SU-DHL-6 (cell line): ENCODE data around the gene ESRRB.

Experiments
- CTCF ChIP-seq: fragments of 200-600 bp; sonication (generic); IDR thresholded peaks from one replicate; pipeline ENCODE4 v1.5.1; 2017; ENCODE audit warnings: antibody characterized with exemption, mild to moderate bottlenecking, low read length, moderate library complexity; ENCODE audit not compliant: insufficient read depth, poor library complexity, severe bottlenecking
- EZH2phosphoT487 ChIP-seq: fragments of 200-600 bp; sonication (generic), shearing (Covaris generic); conservative IDR thresholded peaks from 2 replicates; pipeline ENCODE4 v1.6.1; 2018; ENCODE audit warnings: mild to moderate bottlenecking, antibody characterized with exemption, low read length, moderate library complexity, mixed read lengths

GRCh38 chr14:76539130-76539529 lies 163.2 kb downstream of the ESRRB start:
- TF ChIP-seq CTCF = no peak
- TF ChIP-seq EZH2phosphoT487 = no peak
